Activated CD8-positive, alpha-beta memory T cell treated with anti-CD3 and anti-CD28 coated beads, Interleukin-2, amount 50 U/mL, for 24 hours (primary cell): ENCODE measurements around the gene CYP39A1.

ENCODE experiments used
- DNase-seq: peaks from one replicate; pipeline ENCODE4 v3.0.0-alpha.2; 2020; ENCODE audit errors: extremely low read depth

Gene CYP39A1

DNA sequence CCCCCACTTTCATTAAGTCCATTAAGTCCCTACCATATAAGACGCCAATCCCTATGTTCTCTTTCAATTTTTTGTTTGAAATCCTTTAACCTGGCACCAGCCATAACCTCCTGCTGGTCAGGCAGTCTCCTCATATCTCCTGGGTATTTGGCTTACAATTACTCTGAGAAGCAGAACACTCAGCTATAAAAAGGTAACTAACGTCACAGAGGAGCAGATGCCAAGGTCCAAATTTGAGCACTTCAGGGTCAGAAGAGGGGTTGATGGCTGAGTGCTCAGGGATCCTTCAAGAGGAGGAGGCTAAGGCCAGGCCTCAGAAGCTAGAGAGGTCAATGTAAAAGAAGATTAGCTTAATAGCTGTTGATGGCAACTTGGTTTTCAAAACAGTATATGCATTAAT lies 139.1 kb downstream of the CYP39A1 start:
- no peak for DNase-seq

GRCh38 chr6:46511320-46511719 lies 141.3 kb downstream of the CYP39A1 start:
- no peak for DNase-seq

DNA sequence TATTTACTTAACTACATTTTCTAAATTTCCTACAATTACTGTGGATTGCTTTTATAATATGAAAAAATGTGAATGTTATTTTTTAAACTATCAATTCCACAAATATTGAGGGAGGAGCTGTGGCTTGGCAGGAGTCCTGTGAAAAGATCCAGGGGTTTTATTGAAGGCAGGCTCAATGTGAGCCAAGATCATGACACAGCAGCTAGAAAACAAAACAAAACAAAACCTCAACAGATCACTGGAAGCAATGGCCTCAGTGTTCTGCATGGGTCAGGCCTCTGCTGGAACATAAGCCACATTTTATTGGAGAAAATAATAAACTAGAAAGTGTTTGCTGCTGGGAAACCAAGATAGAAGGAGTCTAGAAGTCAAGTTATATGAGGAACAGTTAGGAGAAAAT lies 142.0 kb downstream of the CYP39A1 start:
- no peak for DNase-seq

DNA sequence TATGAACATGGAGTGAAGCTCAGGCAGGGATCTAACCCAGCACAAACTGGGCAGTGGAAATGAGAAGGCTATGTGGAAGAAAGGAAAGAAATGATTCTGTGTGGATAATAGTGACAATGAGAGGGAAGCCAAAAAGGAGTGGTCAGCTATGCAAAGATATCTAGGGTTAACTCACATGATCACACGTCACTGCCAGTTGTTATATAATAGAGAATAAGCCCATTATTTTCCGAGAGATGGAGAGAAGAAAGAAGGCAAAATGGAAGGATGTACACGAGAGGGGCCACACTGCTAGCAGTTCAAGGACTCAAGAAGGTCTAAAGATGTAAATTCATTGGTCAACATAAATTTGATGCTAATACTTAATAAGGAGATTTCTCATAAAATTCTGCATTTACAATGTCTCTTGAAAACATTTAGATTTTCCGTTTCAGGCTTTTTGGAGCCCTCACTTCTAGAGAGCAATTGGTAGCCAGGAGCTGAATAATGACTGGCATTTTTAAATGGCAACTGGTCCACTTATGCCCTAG lies 142.6 kb downstream of the CYP39A1 start:
- DNase-seq, result no peak

DNA sequence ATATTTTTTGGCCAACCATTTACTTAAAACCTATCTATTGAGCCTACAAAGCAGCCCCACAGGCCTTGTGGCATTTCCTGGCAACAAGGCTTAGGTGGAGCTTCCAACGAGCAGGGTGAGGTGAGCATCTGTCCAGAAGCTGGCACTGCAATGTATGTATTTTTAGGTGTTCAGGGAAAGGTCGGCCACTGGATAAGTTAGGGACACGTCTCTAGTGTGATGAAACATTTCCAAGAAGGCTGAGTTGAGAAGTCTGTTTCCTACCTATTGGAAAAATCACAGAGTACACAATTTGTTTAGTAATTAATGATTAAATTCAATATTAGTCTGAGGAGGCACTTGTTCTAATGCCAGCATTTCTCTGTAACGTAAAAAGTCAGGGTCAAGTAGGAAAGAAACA lies 143.6 kb downstream of the CYP39A1 start:
- DNase-seq, result no peak

- DNase-seq, result no peak
Observed at GRCh38 chr6:46507426-46507825, 145.2 kb downstream of the CYP39A1 start.

DNA sequence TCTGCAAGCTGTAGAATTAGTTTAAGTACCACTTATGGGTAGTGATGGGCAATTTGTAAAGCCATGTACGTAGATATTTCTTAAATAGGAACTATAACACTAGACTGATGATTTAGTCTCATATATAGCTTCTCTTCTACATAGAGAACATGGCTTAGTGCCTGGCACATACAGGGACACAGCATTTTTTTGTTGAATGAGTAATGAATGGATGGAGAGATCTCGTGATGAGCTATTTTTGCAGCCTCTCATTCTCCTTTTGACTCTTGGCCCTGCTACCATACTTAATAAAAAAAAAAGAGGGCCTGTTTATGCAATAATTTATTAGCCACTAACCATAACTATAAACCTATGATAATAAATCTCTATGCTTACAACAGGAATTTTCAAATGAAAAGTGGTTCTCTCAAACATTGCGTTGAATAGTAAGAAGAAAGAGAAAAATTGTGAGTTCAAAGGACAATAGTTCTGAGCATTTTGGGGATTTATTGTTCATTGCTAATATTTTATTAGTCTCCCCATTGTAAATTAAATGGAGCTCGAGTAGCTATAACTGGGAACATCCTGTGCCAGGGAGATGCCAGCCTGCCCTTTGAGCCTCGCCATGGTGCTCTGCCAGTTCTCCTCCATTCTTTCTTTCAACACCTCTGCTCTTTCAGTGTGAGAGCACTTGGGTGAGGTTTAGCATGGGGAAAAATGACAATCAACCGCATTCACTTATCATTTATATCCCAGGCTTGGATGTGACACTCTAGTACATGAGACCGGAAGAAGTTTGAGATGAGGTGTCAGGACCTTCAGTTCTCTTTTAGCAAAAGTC lies 146.7 kb downstream of the CYP39A1 start:
- no peak for DNase-seq

- no peak for DNase-seq
Observed at GRCh38 chr6:46504242-46504641, 148.4 kb downstream of the CYP39A1 start.

DNA sequence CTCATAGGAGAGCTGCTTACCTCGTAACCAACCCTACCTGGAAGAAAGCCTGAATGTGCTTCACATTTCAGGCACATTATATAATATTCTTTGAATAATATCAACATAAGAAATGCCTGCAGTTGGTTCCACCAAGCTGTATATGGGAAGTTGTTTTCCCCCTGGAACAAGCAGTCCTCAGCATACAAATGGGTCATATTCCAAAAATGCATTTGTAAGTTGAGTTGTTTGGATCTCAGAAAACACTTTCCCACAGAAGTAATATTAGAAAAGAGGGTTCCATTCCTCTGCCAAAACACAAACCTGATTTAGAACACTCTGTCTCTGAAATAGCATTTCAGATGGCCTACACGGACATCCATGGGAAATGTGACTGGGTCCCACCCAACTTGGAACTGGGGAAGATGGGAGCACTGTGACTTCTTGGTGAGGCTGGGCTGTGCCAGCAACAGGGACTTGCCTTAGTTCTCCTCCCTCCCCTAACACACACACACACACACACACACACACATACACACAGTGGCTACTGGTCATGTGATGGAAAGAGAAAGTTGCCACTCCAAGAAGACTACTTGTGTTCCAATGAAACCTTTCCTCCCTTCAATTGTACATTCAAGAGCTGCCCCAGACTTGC lies 150.0 kb downstream of the CYP39A1 start:
- no peak for DNase-seq

GRCh38 chr6:46501136-46502089 lies 151.2 kb downstream of the CYP39A1 start:
- DNase-seq, result no peak

DNA sequence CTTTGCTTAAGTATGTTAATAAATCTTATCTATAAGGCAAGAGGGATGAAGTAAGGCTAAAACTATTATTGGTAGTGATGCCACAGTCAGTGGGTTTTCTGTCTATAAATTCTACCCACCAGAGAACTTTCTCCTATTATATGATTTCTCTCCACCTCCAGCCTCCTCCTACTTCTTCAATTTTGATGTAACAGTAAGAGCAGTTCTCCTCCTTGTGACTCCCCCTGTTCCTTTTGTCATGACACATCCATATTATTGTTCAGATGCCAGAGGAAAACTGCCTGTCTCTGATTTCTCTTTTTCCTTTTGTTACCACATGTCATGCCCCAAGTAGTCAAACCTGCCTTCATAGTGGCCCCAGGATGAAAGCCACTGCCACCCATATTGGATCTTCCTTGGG lies 152.2 kb downstream of the CYP39A1 start:
- no peak for DNase-seq
